K562 (cell line): ENCODE results near the gene PPP1R15A. TPM values are rescaled to one million over a fixed set of nuclear protein-coding genes. Genes with fewer than 3 reads are reported as not detected.

ENCODE experiments used
- BRF1 ChIP-seq: IDR thresholded peaks from 3 replicates; pipeline ENCODE4 v1.6.1; 2011; ENCODE audit warnings: borderline replicate concordance, mild to moderate bottlenecking; ENCODE audit not compliant: insufficient read length; ENCODE audit errors: extremely low read depth
- CBFB ChIP-seq: sonication (generic); formaldehyde crosslinking; IDR thresholded peaks from 2 replicates; pipeline ENCODE4 v1.4.0; 2020; ENCODE audit warnings: mild to moderate bottlenecking, missing genetic modification reagents
- CHD2 ChIP-seq: IDR thresholded peaks from 2 replicates; pipeline ENCODE4 v1.6.1; 2011; ENCODE audit warnings: low read depth, low read length
- ESRRB ChIP-seq: fragments of 250-450 bp; sonication (Bioruptor Pico); IDR thresholded peaks from 2 replicates; pipeline ENCODE4 v1.5.0; 2020; ENCODE audit warnings: mild to moderate bottlenecking, moderate library complexity, borderline replicate concordance
- MCM2 ChIP-seq: fragments of 450-650 bp; IDR thresholded peaks from 2 replicates; pipeline ENCODE4 v1.6.1; 2017; ENCODE audit warnings: low read depth, mild to moderate bottlenecking
- MYNN ChIP-seq, 2 experiments: sonication (generic); formaldehyde crosslinking in 1 of 2; IDR thresholded peaks; 2 replicates each; pipeline versions ENCODE4 v1.5.0 to v1.6.1; 2016 to 2020; ENCODE audit warnings: antibody characterized with exemption in 1 of 2, missing genetic modification reagents in 1 of 2
- NR2C1 ChIP-seq, 2 experiments: fragments of 450-650 bp; IDR thresholded peaks; 2 replicates each; pipeline ENCODE4 v1.6.1; 2017; ENCODE audit warnings: mild to moderate bottlenecking in 2 of 2, antibody characterized with exemption in 1 of 2, inconsistent platforms in 1 of 2, missing compliant biosample characterization in 1 of 2, missing genetic modification characterization in 1 of 2
- POLR2AphosphoS5 ChIP-seq: IDR thresholded peaks from 2 replicates; pipeline ENCODE4 v1.6.1; 2011; ENCODE audit warnings: mild to moderate bottlenecking, low read depth, low read length, moderate library complexity; ENCODE audit not compliant: control insufficient read depth, insufficient read depth
- POLR2B ChIP-seq: fragments of 450-650 bp; IDR thresholded peaks from 2 replicates; pipeline ENCODE4 v1.6.1; 2018; ENCODE audit warnings: low read depth; ENCODE audit not compliant: partially characterized antibody
- SIN3A ChIP-seq, 2 experiments: fragments of 150-350 bp in 1 of 2; IDR thresholded peaks; 2 replicates each; pipeline ENCODE4 v1.6.1; 2011 to 2016; ENCODE audit warnings: borderline replicate concordance in 2 of 2, low read depth in 2 of 2, low read length in 2 of 2, mild to moderate bottlenecking in 2 of 2, moderate library complexity in 2 of 2; ENCODE audit not compliant: control insufficient read depth in 1 of 2
- SMARCC2 ChIP-seq: fragments of 450-650 bp; IDR thresholded peaks from 2 replicates; pipeline ENCODE4 v1.6.1; 2017; ENCODE audit warnings: antibody characterized with exemption, moderate library complexity, mild to moderate bottlenecking, low read depth
- TEAD4 ChIP-seq, 2 experiments: sonication (generic) in 1 of 2; formaldehyde crosslinking in 1 of 2; IDR thresholded peaks; 2 replicates each; pipeline versions ENCODE4 v1.6.1 to v1.8.0; 2012 to 2022; ENCODE audit warnings: borderline replicate concordance in 1 of 2, inconsistent platforms in 1 of 2, low read length in 1 of 2, mild to moderate bottlenecking in 1 of 2, missing genetic modification reagents in 1 of 2
- TGIF2 ChIP-seq: sonication (generic); formaldehyde crosslinking; IDR thresholded peaks from 2 replicates; pipeline ENCODE4 v1.8.1; 2022; ENCODE audit warnings: mild to moderate bottlenecking, missing genetic modification reagents, moderate library complexity
- ZNF224 ChIP-seq: sonication (generic); formaldehyde crosslinking; IDR thresholded peaks from 2 replicates; pipeline ENCODE4 v1.8.0; 2022; ENCODE audit warnings: mild to moderate bottlenecking, missing genetic modification reagents
- ZNF551 ChIP-seq: fragments of 250-450 bp; sonication (Bioruptor Pico); IDR thresholded peaks from 2 replicates; pipeline ENCODE4 v1.5.0; 2021; ENCODE audit warnings: mild to moderate bottlenecking, moderate library complexity
- polyA plus RNA-seq, 8 experiments: library from polyadenylated mRNA; depleted of rRNA in 4 of 8; stranded (reverse) in 5 of 8; unstranded in 3 of 8; fragments of >200 nt; fragmentation: Nextera tagmentation in 2 of 8; fragmentation: Illumina TruSeq in 1 of 8; extraction: Ambion mirVana in 2 of 8; extraction: Trizol in 1 of 8; gene quantifications; 2 replicates each; pipeline versions ENCODE4 v1.2.1 to v1.2.3, GENCODE V29; 2011 to 2014; ENCODE audit warnings: inconsistent platforms in 1 of 8, missing spikeins in 1 of 8
- total RNA-seq, 7 experiments: library from RNA; depleted of rRNA in 6 of 7; stranded (reverse); fragments of >200 nt in 6 of 7; fragmentation: Illumina TruSeq in 2 of 7; extraction: Trizol in 2 of 7; gene quantifications; 2 replicates each; pipeline versions ENCODE4 v1.2.1 to v1.2.3, GENCODE V29; 2011 to 2021; ENCODE audit warnings: low replicate concordance in 1 of 7
- TF ChIP-seq, protein P1 (sequence below): fragments of 450-650 bp; formaldehyde crosslinking; IDR thresholded peaks from 2 replicates; pipeline ENCODE4 v1.4.0; 2020; ENCODE audit warnings: mild to moderate bottlenecking, mixed read lengths
- TF ChIP-seq, protein P2 (sequence below): fragments of 250-450 bp; sonication (Bioruptor Pico); IDR thresholded peaks from 2 replicates; pipeline ENCODE4 v1.5.0; 2022; ENCODE audit warnings: mild to moderate bottlenecking
- TF ChIP-seq, protein P3 (sequence below): fragments of 250-450 bp; sonication (Bioruptor Pico); IDR thresholded peaks from 2 replicates; pipeline ENCODE4 v1.4.0; 2020; ENCODE audit warnings: mild to moderate bottlenecking, moderate library complexity

PPP1R15A gene
- total and polyA plus RNA-seq, 9 of the 15 experiments (the other 6 are each of a cell fraction or from before 2014, with no cell fraction given), result 0.42 to 73.7 (median 44.0) TPM

DNA sequence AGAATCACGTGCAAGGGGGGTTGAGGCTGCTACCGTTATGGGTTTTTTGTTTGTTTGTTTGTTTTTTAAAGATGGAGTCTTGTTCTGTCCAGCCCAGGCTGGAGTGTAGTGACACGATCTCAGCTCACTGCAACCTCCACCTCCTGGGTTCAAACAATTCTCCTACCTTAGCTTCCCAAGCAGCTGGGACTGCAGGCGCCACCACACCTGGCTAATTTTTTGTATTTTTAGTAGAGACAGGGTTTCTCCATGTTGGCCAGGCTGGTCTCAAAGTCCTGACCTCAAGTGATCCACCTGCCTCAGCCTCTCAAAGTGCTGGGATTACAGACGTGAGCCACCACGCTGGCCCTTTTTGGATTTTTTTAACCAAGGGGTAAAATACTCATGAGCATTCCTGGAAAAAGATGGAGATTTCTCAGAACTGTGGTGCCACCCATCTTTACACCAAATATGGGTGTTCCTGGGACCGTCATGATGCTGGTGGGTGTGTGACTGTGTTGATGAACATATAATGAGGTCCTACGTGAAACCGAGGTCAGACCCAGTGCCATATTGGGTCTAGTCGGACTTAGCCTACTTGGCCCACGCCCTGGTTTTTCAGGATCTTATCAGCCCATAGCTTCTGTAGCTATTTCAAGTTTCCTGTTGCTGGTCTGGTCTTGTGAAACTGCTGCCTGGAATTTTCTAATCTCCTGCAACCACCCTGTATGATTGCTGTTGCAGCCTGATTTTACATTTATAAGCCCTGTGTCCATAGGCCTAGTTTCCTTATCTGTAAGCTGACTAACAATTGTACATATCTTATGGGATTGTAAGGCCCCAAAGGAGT lies 6.2 kb downstream of the PPP1R15A start (continued):
- TF ChIP-seq CBFB (no peak), POLR2B (peak; percentile 84), BRF1 (no peak), ZNF551 (CRISPR knock-in tag) (no peak), MYNN (IDR thresholded peaks at IDR 0.05) (peak; percentile 89), MYNN (CRISPR knock-in tag; IDR thresholded peaks at IDR 0.05) (no peak), SIN3A (IDR thresholded peaks at IDR 0.05; ENCODE audit: borderline replicate concordance in 2 of 2, control insufficient read depth in 1 of 2, low read depth in 2 of 2, low read length in 2 of 2) (peak in 1 of 2 experiments; percentile 19; a peak in 1 of 4 replicates), ESRRB (CRISPR knock-in tag) (no peak), MCM2 (no peak), TGIF2 (CRISPR knock-in tag) (no peak; the same call in 1 of the 2 replicates), NR2C1 (IDR thresholded peaks at IDR 0.05) (peak; percentile 62), NR2C1 (tag; IDR thresholded peaks at IDR 0.05) (peak; percentile 79), POLR2AphosphoS5 (peak; percentile 99), ZNF224 (CRISPR knock-in tag) (no peak), CHD2 (0 out of 2 replicates have a peak, but pooled peaks have one; percentile 45), TEAD4 (IDR thresholded peaks at IDR 0.05; ENCODE audit: low read length) (peak; percentile 100), TEAD4 (CRISPR knock-in tag; IDR thresholded peaks at IDR 0.05; ENCODE audit: borderline replicate concordance) (peak; percentile 87; the same call in 1 of the 2 replicates), SMARCC2 (peak; percentile 95)
- TF ChIP-seq, protein P1, sequence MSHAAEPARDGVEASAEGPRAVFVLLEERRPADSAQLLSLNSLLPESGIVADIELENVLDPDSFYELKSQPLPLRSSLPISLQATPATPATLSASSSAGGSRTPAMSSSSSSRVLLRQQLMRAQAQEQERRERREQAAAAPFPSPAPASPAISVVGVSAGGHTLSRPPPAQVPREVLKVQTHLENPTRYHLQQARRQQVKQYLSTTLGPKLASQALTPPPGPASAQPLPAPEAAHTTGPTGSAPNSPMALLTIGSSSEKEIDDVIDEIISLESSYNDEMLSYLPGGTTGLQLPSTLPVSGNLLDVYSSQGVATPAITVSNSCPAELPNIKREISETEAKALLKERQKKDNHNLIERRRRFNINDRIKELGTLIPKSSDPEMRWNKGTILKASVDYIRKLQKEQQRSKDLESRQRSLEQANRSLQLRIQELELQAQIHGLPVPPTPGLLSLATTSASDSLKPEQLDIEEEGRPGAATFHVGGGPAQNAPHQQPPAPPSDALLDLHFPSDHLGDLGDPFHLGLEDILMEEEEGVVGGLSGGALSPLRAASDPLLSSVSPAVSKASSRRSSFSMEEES (CRISPR knock-in tag), result peak; percentile 6; the same call in 1 of the 2 replicates
- TF ChIP-seq, protein P2, sequence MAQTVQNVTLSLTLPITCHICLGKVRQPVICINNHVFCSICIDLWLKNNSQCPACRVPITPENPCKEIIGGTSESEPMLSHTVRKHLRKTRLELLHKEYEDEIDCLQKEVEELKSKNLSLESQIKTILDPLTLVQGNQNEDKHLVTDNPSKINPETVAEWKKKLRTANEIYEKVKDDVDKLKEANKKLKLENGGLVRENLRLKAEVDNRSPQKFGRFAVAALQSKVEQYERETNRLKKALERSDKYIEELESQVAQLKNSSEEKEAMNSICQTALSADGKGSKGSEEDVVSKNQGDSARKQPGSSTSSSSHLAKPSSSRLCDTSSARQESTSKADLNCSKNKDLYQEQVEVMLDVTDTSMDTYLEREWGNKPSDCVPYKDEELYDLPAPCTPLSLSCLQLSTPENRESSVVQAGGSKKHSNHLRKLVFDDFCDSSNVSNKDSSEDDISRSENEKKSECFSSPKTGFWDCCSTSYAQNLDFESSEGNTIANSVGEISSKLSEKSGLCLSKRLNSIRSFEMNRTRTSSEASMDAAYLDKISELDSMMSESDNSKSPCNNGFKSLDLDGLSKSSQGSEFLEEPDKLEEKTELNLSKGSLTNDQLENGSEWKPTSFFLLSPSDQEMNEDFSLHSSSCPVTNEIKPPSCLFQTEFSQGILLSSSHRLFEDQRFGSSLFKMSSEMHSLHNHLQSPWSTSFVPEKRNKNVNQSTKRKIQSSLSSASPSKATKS (CRISPR knock-in tag), result no peak
- TF ChIP-seq, protein P3, sequence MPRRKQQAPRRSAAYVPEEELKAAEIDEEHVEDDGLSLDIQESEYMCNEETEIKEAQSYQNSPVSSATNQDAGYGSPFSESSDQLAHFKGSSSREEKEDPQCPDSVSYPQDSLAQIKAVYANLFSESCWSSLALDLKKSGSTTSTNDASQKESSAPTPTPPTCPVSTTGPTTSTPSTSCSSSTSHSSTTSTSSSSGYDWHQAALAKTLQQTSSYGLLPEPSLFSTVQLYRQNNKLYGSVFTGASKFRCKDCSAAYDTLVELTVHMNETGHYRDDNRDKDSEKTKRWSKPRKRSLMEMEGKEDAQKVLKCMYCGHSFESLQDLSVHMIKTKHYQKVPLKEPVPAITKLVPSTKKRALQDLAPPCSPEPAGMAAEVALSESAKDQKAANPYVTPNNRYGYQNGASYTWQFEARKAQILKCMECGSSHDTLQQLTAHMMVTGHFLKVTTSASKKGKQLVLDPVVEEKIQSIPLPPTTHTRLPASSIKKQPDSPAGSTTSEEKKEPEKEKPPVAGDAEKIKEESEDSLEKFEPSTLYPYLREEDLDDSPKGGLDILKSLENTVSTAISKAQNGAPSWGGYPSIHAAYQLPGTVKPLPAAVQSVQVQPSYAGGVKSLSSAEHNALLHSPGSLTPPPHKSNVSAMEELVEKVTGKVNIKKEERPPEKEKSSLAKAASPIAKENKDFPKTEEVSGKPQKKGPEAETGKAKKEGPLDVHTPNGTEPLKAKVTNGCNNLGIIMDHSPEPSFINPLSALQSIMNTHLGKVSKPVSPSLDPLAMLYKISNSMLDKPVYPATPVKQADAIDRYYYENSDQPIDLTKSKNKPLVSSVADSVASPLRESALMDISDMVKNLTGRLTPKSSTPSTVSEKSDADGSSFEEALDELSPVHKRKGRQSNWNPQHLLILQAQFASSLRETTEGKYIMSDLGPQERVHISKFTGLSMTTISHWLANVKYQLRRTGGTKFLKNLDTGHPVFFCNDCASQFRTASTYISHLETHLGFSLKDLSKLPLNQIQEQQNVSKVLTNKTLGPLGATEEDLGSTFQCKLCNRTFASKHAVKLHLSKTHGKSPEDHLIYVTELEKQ, result 0 out of 2 replicates have a peak, but pooled peaks have one; percentile 4
